ENCODE results near the gene STK39. TPM values are rescaled to one million over a fixed set of nuclear protein-coding genes. Genes with fewer than 3 reads are reported as not detected.

The STK39 gene
- total RNA-seq, 2 experiments from 2014 or later, result 7.9 to 9.5 TPM

DNA sequence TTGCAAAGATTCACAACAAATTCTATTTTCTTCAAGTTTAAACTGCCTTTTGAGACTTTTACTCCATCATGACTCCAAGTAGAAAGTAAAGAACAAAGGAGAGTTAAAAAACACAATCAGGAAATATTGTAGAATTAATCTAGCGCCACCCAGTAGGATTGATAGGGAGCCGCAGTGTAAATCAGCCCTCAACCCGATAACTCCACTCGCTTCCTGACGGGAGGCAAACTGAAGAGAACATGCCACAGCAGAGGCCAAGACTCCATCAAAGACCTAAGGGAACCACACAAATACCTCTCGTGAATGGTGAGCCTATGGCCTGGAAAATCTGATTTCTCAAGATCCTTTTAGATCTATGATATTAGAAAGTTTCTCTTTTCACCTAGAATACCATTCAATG is 319.0 kb downstream of the STK39 start:
- no peaks in the 10 kb centered on the region for H3K27me3 Mint-ChIP-seq
- Histone ChIP-seq H3K4me1 (ENCODE audit: insufficient read depth, low read length) (no peaks in the 10 kb centered on the region), H3K9me3 (ENCODE audit: control insufficient read depth in 1 of 2, insufficient read depth in 1 of 2, low read length in 2 of 2) (no peaks in the 10 kb centered on the region), H3K36me3 (ENCODE audit: insufficient read depth, low read length) (no peaks in the 10 kb centered on the region), H3K27me3 (ENCODE audit: control insufficient read depth in 1 of 2, insufficient read depth in 2 of 2, low read length in 2 of 2) (no peaks in the 10 kb centered on the region), H3K27ac (ENCODE audit: low read depth in 1 of 2, low read length in 2 of 2) (no peak overlapping the region), H3K4me3 (ENCODE audit: low read length) (no peak overlapping the region)
- intact Hi-C loops (cut with DNase I, micrococcal nuclease), result no loop called here
- no peaks in the 10 kb centered on the region for H3K36me3 Mint-ChIP-seq (ENCODE audit: low read depth)
- POLR2A ChIA-PET, result no interaction called here
- CTCF ChIA-PET, result no interaction called here
- H3K27ac Mint-ChIP-seq, result no peak overlapping the region
- TF ChIP-seq, protein P1, sequence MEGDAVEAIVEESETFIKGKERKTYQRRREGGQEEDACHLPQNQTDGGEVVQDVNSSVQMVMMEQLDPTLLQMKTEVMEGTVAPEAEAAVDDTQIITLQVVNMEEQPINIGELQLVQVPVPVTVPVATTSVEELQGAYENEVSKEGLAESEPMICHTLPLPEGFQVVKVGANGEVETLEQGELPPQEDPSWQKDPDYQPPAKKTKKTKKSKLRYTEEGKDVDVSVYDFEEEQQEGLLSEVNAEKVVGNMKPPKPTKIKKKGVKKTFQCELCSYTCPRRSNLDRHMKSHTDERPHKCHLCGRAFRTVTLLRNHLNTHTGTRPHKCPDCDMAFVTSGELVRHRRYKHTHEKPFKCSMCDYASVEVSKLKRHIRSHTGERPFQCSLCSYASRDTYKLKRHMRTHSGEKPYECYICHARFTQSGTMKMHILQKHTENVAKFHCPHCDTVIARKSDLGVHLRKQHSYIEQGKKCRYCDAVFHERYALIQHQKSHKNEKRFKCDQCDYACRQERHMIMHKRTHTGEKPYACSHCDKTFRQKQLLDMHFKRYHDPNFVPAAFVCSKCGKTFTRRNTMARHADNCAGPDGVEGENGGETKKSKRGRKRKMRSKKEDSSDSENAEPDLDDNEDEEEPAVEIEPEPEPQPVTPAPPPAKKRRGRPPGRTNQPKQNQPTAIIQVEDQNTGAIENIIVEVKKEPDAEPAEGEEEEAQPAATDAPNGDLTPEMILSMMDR (IDR thresholded peaks at IDR 0.05), result no peak
- no peaks in the 10 kb centered on the region for H3K9me3 Mint-ChIP-seq
- no peak for DNase-seq
- no peak for ATAC-seq (ENCODE audit: poor library complexity)
- H3K4me1 Mint-ChIP-seq (ENCODE audit: low read depth), result no peaks in the 10 kb centered on the region
- no peak overlapping the region for H3K4me3 Mint-ChIP-seq

DNA sequence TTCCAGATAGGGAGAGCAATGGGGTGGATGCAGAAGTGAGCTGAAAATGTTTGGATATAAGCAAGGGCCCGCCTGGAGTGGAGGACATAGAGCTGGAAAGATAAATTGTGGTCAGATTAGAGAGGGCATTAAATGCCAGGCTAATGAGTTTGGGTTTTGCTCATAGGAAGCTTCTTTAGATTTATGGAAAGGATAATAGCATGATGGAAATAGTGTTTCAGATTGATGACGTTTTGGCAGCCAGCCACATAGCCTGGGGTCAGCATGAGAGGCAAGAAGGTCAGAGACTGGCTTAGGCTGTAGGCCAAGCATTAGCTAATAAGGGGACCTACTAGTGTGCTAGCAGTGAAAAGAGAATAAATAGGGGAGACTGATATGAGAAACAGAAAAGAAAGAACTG is 321.6 kb downstream of the STK39 start:
- no peaks in the 10 kb centered on the region for H3K9me3 ChIP-seq (ENCODE audit: control insufficient read depth in 1 of 2, insufficient read depth in 1 of 2, low read length in 2 of 2)
- ChIA-PET CTCF (interaction anchor here (1.3 kb wide), 1 partner anchor 12 kb away, joined by 3 read pairs; no protein-coding TSS in a partner anchor), POLR2A (no interaction called here)
- no peaks in the 10 kb centered on the region for H3K9me3 Mint-ChIP-seq
- H3K36me3 ChIP-seq (ENCODE audit: insufficient read depth, low read length), result no peaks in the 10 kb centered on the region
- TF ChIP-seq, protein P1 (IDR thresholded peaks at IDR 0.05), result no peak
- H3K4me1 Mint-ChIP-seq (ENCODE audit: low read depth), result no peaks in the 10 kb centered on the region
- no peak overlapping the region for H3K4me3 ChIP-seq (ENCODE audit: low read length)
- no peaks in the 10 kb centered on the region for H3K27me3 ChIP-seq (ENCODE audit: control insufficient read depth in 1 of 2, insufficient read depth in 2 of 2, low read length in 2 of 2)
- H3K4me1 ChIP-seq (ENCODE audit: insufficient read depth, low read length), result no peaks in the 10 kb centered on the region
- H3K27ac Mint-ChIP-seq, result no peak overlapping the region
- no peaks in the 10 kb centered on the region for H3K36me3 Mint-ChIP-seq (ENCODE audit: low read depth)
- no peak overlapping the region for H3K27ac ChIP-seq (ENCODE audit: low read depth in 1 of 2, low read length in 2 of 2)
- H3K27me3 Mint-ChIP-seq, result no peaks in the 10 kb centered on the region
- intact Hi-C loops (cut with DNase I, micrococcal nuclease), result no loop called here
- ATAC-seq (ENCODE audit: poor library complexity) (no peak), DNase-seq (no peak)
- H3K4me3 Mint-ChIP-seq, result no peak overlapping the region

DNA sequence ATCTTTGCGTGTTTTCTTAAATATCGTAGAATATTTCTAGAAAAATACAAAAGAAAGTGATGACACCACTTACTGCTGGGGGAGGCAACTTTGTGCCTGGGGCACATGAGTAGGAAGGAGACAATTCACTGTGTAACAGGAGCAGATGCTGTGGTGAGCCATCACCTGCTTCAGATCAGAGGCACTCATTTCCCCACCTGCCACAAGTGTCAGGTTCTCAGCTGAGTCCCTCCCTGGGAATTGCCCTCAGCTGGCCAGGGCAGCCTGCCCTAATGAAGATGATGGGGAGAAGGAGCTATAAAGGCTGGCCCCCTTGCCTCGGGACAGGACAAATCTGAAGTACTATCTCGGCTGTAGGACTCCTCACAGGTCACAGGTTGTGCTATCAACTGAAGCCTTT is 322.8 kb downstream of the STK39 start:
- H3K27me3 Mint-ChIP-seq, result no peaks in the 10 kb centered on the region
- CTCF ChIA-PET, result interaction anchor here (1.3 kb wide), 1 partner anchor 13 kb away, joined by 3 read pairs; no protein-coding TSS in a partner anchor
- Histone ChIP-seq H3K4me3 (ENCODE audit: low read length) (no peak overlapping the region), H3K27ac (ENCODE audit: low read depth in 1 of 2, low read length in 2 of 2) (no peak overlapping the region), H3K36me3 (ENCODE audit: insufficient read depth, low read length) (no peaks in the 10 kb centered on the region), H3K27me3 (ENCODE audit: control insufficient read depth in 1 of 2, insufficient read depth in 2 of 2, low read length in 2 of 2) (no peaks in the 10 kb centered on the region), H3K4me1 (ENCODE audit: insufficient read depth, low read length) (no peaks in the 10 kb centered on the region), H3K9me3 (ENCODE audit: control insufficient read depth in 1 of 2, insufficient read depth in 1 of 2, low read length in 2 of 2) (no peaks in the 10 kb centered on the region)
- POLR2A ChIA-PET, result no interaction called here
- intact Hi-C loops (cut with DNase I, micrococcal nuclease), result no loop called here
- TF ChIP-seq, protein P1 (IDR thresholded peaks at IDR 0.05), result no peak
- no peaks in the 10 kb centered on the region for H3K36me3 Mint-ChIP-seq (ENCODE audit: low read depth)
- no peaks in the 10 kb centered on the region for H3K4me1 Mint-ChIP-seq (ENCODE audit: low read depth)
- no peak overlapping the region for H3K4me3 Mint-ChIP-seq
- no peak overlapping the region for H3K27ac Mint-ChIP-seq
- no peak for ATAC-seq (ENCODE audit: poor library complexity)
- DNase-seq, result no peak
- H3K9me3 Mint-ChIP-seq, result no peaks in the 10 kb centered on the region
